Thoracic aorta (tissue), 2 donors: Measurements from ENCODE around the gene PINK1. TPM values are rescaled to one million over a fixed set of nuclear protein-coding genes. Genes with fewer than 3 reads are reported as not detected.

ENCODE experiments used
- ATAC-seq: fragments of 150-250 bp; one replicate; pipeline ENCODE4 v1.8.0; 2017; ENCODE audit warnings: low read depth; ENCODE audit not compliant: insufficient number of reproducible peaks, low FRiP score
- DNase-seq: peaks from one replicate; pipeline ENCODE4 v3.0.0-alpha.2; 2020; ENCODE audit warnings: low spot score
- H3K27ac ChIP-seq, 2 donors: fragments of 200-600 bp; sonication (generic); 1 replicate in 1 of 2; 2 replicates in 1 of 2; pipeline ENCODE4 v1.5.1; 2016; ENCODE audit warnings: mild to moderate bottlenecking in 2 of 2, moderate library complexity in 2 of 2
- H3K27me3 ChIP-seq: fragments of 200-600 bp; sonication (generic); replicated peaks from 2 replicates; pipeline ENCODE4 v1.6.0; 2016; ENCODE audit warnings: mild to moderate bottlenecking; ENCODE audit not compliant: insufficient read depth
- H3K36me3 ChIP-seq: fragments of 200-600 bp; sonication (generic); one replicate; pipeline ENCODE4 v1.5.1; 2016
- H3K4me1 ChIP-seq, 2 donors: fragments of 200-600 bp; sonication (generic); 1 replicate in 1 of 2; 2 replicates in 1 of 2; pipeline versions ENCODE4 v1.5.1 to v1.6.0; 2016; ENCODE audit warnings: low read depth in 2 of 2, mild to moderate bottlenecking in 1 of 2; ENCODE audit not compliant: control insufficient read depth in 1 of 2
- H3K4me3 ChIP-seq: fragments of 200-600 bp; sonication (generic); 2 replicates; pipeline ENCODE4 v1.5.1; 2016; ENCODE audit warnings: mild to moderate bottlenecking
- H3K9me3 ChIP-seq: fragments of 200-600 bp; sonication (generic); 2 replicates; pipeline ENCODE4 v1.5.1; 2016
- CTCF ChIP-seq: fragments of 200-600 bp; sonication (generic); IDR thresholded peaks from one replicate; pipeline ENCODE4 v1.5.1; 2019; ENCODE audit warnings: antibody characterized with exemption
- total RNA-seq, 2 donors: library from RNA; depleted of rRNA; stranded (reverse); fragments of >200 nt; gene quantifications; one replicate each; pipeline versions ENCODE4 v1.1.0 to v1.2.3, GENCODE V29; 2016

PINK1 gene
- total RNA-seq, 2 donors from 2014 or later: 88.4 to 140 TPM

GRCh38 chr1:20596106-20596505, 37.2 kb upstream of the PINK1 start:
- Histone ChIP-seq H3K9me3 (no peaks in the 10 kb centered on the region), H3K27ac (no peak overlapping the region), H3K36me3 (no peaks in the 10 kb centered on the region), H3K4me1 (no peaks in the 10 kb centered on the region), H3K27me3 (no peaks in the 10 kb centered on the region), H3K4me3 (no peak overlapping the region)
- TF ChIP-seq CTCF: no peak
- DNase-seq (no peak), ATAC-seq (no peak)

GRCh38 chr1:20597650-20598049, 35.6 kb upstream of the PINK1 start:
- Histone ChIP-seq H3K36me3 (no peaks in the 10 kb centered on the region), H3K9me3 (no peaks in the 10 kb centered on the region), H3K4me3 (no peak overlapping the region), H3K4me1 (no peaks in the 10 kb centered on the region), H3K27ac (no peak overlapping the region), H3K27me3 (no peaks in the 10 kb centered on the region)
- ATAC-seq (no peak), DNase-seq (no peak)
- TF ChIP-seq CTCF: no peak

GRCh38 chr1:20600156-20600555, 33.1 kb upstream of the PINK1 start:
- H3K27ac ChIP-seq: no peak overlapping the region
- no peaks in the 10 kb centered on the region for H3K4me1 ChIP-seq
- TF ChIP-seq CTCF: no peak
- DNase-seq: no peak
- no peaks in the 10 kb centered on the region for H3K36me3 ChIP-seq
- H3K27me3 ChIP-seq: no peaks in the 10 kb centered on the region
- H3K4me3 ChIP-seq: no peak overlapping the region
- no peaks in the 10 kb centered on the region for H3K9me3 ChIP-seq
- no peak for ATAC-seq

GRCh38 chr1:20601129-20601825, 32.0 kb upstream of the PINK1 start:
- ATAC-seq: no peak
- no peak for TF ChIP-seq CTCF
- no peaks in the 10 kb centered on the region for H3K9me3 ChIP-seq
- no peaks in the 10 kb centered on the region for H3K27me3 ChIP-seq
- DNase-seq: no peak
- H3K27ac ChIP-seq: no peak overlapping the region
- H3K4me3 ChIP-seq: no peak overlapping the region
- H3K4me1 ChIP-seq: no peaks in the 10 kb centered on the region
- H3K36me3 ChIP-seq: no peaks in the 10 kb centered on the region

- no peak overlapping the region for H3K27ac ChIP-seq
- DNase-seq (no peak), ATAC-seq (no peak)
- H3K4me1 ChIP-seq: no peaks in the 10 kb centered on the region
- TF ChIP-seq CTCF: no peak
- no peak overlapping the region for H3K4me3 ChIP-seq
- H3K36me3 ChIP-seq: no peaks in the 10 kb centered on the region
- H3K27me3 ChIP-seq: no peaks in the 10 kb centered on the region
- H3K9me3 ChIP-seq: no peaks in the 10 kb centered on the region
Observed at GRCh38 chr1:20602851-20603450, 30.3 kb upstream of the PINK1 start.
